Duodenal mucosa (tissue), 2 donors: Measurements from ENCODE around the gene ARFRP1.

Experiments
- H3K27ac ChIP-seq: one replicate; pipeline ENCODE4 v1.7.0; 2013; ENCODE audit warnings: low read depth, low read length
- H3K27me3 ChIP-seq, 2 donors: one replicate each; pipeline ENCODE4 v1.7.0; 2013; ENCODE audit warnings: low read length in 2 of 2, control low read depth in 1 of 2; ENCODE audit not compliant: insufficient read depth in 2 of 2, control insufficient read depth in 1 of 2
- H3K36me3 ChIP-seq, 2 donors: one replicate each; pipeline ENCODE4 v1.7.0; 2013; ENCODE audit warnings: low read length in 2 of 2, control low read depth in 1 of 2; ENCODE audit not compliant: insufficient read depth in 2 of 2, control insufficient read depth in 1 of 2
- H3K4me1 ChIP-seq, 2 donors: one replicate each; pipeline ENCODE4 v1.7.0; 2013; ENCODE audit warnings: low read length in 2 of 2, control low read depth in 1 of 2; ENCODE audit not compliant: insufficient read depth in 2 of 2, control insufficient read depth in 1 of 2
- H3K4me3 ChIP-seq, 2 donors: one replicate each; pipeline ENCODE4 v1.7.0; 2013; ENCODE audit warnings: low read length in 2 of 2, low read depth in 1 of 2
- H3K9ac ChIP-seq, 2 donors: one replicate each; pipeline ENCODE4 v1.7.0; 2013; ENCODE audit warnings: low read length in 2 of 2, low read depth in 1 of 2
- H3K9me3 ChIP-seq, 2 donors: one replicate each; pipeline ENCODE4 v1.7.0; 2013; ENCODE audit warnings: low read length in 2 of 2, control low read depth in 1 of 2; ENCODE audit not compliant: control insufficient read depth in 1 of 2

The ARFRP1 gene

GRCh38 chr20:63708301-63709148 lies 749 bp upstream of the ARFRP1 start:
- Histone ChIP-seq H3K9ac (peak overlapping the region; percentile 63 to 70), H3K36me3 (peaks cover 16 to 45% of the 10 kb centered on the region in 2 donors), H3K27me3 (no peaks in the 10 kb centered on the region)

GRCh38 chr20:63706852-63707557 lies 771 bp downstream of the ARFRP1 start:
- Histone ChIP-seq H3K27me3 (no peaks in the 10 kb centered on the region), H3K4me3 (peak overlapping the region; percentile 81 to 89), H3K36me3 (peaks cover 16 to 42% of the 10 kb centered on the region in 2 donors), H3K4me1 (peaks cover 22 to 23% of the 10 kb centered on the region in 2 donors), H3K9me3 (no peaks in the 10 kb centered on the region), H3K9ac (peak overlapping the region; percentile 68 to 69), H3K27ac (peak overlapping the region; percentile 64)

More at GRCh38 chr20:63708301-63709148, 749 bp upstream of the ARFRP1 start:
- H3K27ac ChIP-seq, result peak overlapping the region; percentile 14
- peaks cover 22 to 23% of the 10 kb centered on the region in 2 donors for H3K4me1 ChIP-seq
- no peaks in the 10 kb centered on the region for H3K9me3 ChIP-seq
- peak overlapping the region; percentile 81 to 89 for H3K4me3 ChIP-seq

GRCh38 chr20:63706027-63706695 lies 1.6 kb downstream of the ARFRP1 start:
- Histone ChIP-seq H3K27me3 (no peaks in the 10 kb centered on the region), H3K4me1 (peaks cover 22 to 23% of the 10 kb centered on the region in 2 donors), H3K9me3 (no peaks in the 10 kb centered on the region), H3K4me3 (peak overlapping the region; percentile 81 to 89), H3K27ac (no peak overlapping the region), H3K36me3 (peaks cover 16 to 35% of the 10 kb centered on the region in 2 donors), H3K9ac (peak overlapping the region; percentile 68 to 69)

- Histone ChIP-seq H3K9me3 (no peaks in the 10 kb centered on the region), H3K27me3 (no peaks in the 10 kb centered on the region), H3K4me1 (peaks cover 22 to 23% of the 10 kb centered on the region in 2 donors), H3K36me3 (peaks cover 16 to 32% of the 10 kb centered on the region in 2 donors), H3K9ac (no peak overlapping the region), H3K27ac (no peak overlapping the region), H3K4me3 (no peak overlapping the region)
Measured at GRCh38 chr20:63705232-63706026, 2.3 kb downstream of the ARFRP1 start.

GRCh38 chr20:63704749-63705117 lies 3.0 kb downstream of the ARFRP1 start:
- H3K27ac ChIP-seq, result no peak overlapping the region
- peaks cover 22 to 23% of the 10 kb centered on the region in 2 donors for H3K4me1 ChIP-seq
- no peak overlapping the region for H3K4me3 ChIP-seq
- no peaks in the 10 kb centered on the region for H3K9me3 ChIP-seq
- no peak overlapping the region for H3K9ac ChIP-seq
- no peaks in the 10 kb centered on the region for H3K27me3 ChIP-seq
- H3K36me3 ChIP-seq, result peaks cover 16 to 32% of the 10 kb centered on the region in 2 donors

GRCh38 chr20:63703976-63704748 lies 3.6 kb downstream of the ARFRP1 start:
- no peaks in the 10 kb centered on the region for H3K9me3 ChIP-seq
- H3K4me3 ChIP-seq, result no peak overlapping the region
- no peaks in the 10 kb centered on the region for H3K27me3 ChIP-seq
- peaks cover 20 to 25% of the 10 kb centered on the region in 2 donors for H3K4me1 ChIP-seq
- H3K36me3 ChIP-seq, result peaks cover 16 to 32% of the 10 kb centered on the region in 2 donors
- H3K27ac ChIP-seq, result no peak overlapping the region
- H3K9ac ChIP-seq, result no peak overlapping the region

GRCh38 chr20:63703471-63703975 lies 4.3 kb downstream of the ARFRP1 start:
- H3K4me1 ChIP-seq, result peaks cover 14 to 24% of the 10 kb centered on the region in 2 donors
- H3K9ac ChIP-seq, result no peak overlapping the region
- no peak overlapping the region for H3K27ac ChIP-seq
- peaks cover 16 to 32% of the 10 kb centered on the region in 2 donors for H3K36me3 ChIP-seq
- H3K4me3 ChIP-seq, result no peak overlapping the region
- no peaks in the 10 kb centered on the region for H3K9me3 ChIP-seq
- no peaks in the 10 kb centered on the region for H3K27me3 ChIP-seq

GRCh38 chr20:63702751-63703470 lies 4.9 kb downstream of the ARFRP1 start:
- H3K4me1 ChIP-seq, result peaks cover 14 to 22% of the 10 kb centered on the region in 2 donors
- H3K27me3 ChIP-seq, result no peaks in the 10 kb centered on the region
- H3K9me3 ChIP-seq, result no peaks in the 10 kb centered on the region
- H3K9ac ChIP-seq, result no peak overlapping the region
- peaks cover 16 to 32% of the 10 kb centered on the region in 2 donors for H3K36me3 ChIP-seq
- no peak overlapping the region for H3K27ac ChIP-seq
- no peak overlapping the region for H3K4me3 ChIP-seq
